GM19193 (cell line): Measurements from ENCODE around the gene OSGIN1.

ENCODE experiments used
- POLR2A ChIP-seq: IDR thresholded peaks from 4 replicates; pipeline ENCODE4 v1.6.1; 2011; ENCODE audit not compliant: insufficient read depth, insufficient read length; ENCODE audit errors: extremely low read depth

Gene OSGIN1

DNA sequence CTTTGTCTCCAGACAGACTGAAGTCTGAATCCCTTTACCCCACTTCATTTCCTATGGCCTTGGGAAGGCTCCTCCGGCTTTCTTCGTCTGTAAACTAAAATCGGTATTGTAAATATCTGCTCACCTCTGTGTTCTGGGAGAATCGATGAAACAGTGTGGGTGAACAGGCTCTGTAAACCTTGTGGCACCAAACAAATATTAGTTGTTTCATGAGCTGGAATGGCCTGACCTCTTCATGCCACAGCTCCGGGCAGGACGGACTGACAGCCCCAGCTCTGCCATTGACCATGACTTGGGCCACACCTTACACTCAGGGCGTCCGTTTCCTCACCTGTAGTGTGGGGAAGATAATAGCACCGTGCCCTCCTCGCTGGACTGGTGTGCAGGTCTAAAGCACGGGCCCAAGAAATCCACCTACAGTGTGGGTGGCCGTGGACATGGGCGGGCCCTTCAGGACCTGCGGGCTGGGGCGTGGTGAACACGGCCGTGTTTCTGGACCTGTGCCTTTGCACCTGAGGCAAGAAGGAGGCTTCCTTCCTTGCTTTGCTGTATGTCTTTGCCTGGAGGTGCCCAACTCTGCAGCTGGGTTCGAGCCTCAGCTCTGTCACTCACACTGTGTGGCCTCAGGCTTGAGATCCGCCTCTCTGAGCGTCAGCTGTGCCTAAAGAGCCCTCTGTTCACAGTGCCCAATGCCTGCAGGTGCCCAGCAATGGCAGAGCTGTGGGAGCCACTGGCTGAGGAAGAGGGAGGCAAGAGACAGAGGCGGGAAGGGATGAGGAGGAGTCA lies 6.1 kb upstream of the OSGIN1 start:
- no peak for TF ChIP-seq POLR2A

- no peak for TF ChIP-seq POLR2A
Measured at GRCh38 chr16:83947642-83948234, 5.3 kb upstream of the OSGIN1 start.

GRCh38 chr16:83948914-83949723 lies 3.9 kb upstream of the OSGIN1 start:
- TF ChIP-seq POLR2A, result no peak

- no peak for TF ChIP-seq POLR2A
Measured at GRCh38 chr16:83949724-83950001, 3.4 kb upstream of the OSGIN1 start.

DNA sequence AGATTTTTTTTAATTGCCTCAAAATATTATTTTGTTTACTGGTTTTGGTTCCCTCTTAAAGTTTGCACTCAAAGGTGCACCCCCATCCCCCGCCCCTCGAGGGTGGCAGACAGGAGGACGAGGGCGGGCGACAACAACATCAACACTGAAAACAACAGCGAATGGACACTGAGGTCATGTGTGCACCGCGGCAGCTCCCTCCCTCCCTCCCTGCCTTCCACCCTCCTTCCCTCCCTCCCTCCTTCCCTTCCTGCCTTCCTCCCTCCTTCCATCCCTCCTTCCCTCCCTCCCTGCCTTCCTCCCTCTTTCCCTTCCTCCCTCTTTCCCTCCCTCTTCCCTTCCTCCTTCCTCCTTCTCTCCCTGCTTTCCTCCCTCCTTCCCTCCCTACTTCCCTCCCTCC lies 1.5 kb upstream of the OSGIN1 start:
- TF ChIP-seq POLR2A, result no peak

DNA sequence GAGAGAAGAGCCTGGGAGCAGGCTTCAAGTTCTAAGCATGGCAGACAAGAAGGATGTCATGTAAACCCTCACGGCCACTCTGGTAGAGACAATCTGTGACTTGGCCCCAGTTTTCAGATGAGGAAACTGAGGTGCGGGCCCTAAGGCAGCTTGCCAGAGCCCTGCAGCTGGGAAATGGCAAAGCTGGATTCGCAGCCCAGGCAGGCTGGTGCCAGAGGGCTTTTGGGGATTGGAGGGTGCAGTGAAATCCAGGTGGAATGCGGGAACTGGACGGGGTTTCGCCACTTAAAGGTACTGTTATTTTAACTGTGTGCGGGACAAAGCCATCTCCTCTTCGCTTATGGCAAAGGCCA lies 477 bp upstream of the OSGIN1 start:
- no peak for TF ChIP-seq POLR2A

DNA sequence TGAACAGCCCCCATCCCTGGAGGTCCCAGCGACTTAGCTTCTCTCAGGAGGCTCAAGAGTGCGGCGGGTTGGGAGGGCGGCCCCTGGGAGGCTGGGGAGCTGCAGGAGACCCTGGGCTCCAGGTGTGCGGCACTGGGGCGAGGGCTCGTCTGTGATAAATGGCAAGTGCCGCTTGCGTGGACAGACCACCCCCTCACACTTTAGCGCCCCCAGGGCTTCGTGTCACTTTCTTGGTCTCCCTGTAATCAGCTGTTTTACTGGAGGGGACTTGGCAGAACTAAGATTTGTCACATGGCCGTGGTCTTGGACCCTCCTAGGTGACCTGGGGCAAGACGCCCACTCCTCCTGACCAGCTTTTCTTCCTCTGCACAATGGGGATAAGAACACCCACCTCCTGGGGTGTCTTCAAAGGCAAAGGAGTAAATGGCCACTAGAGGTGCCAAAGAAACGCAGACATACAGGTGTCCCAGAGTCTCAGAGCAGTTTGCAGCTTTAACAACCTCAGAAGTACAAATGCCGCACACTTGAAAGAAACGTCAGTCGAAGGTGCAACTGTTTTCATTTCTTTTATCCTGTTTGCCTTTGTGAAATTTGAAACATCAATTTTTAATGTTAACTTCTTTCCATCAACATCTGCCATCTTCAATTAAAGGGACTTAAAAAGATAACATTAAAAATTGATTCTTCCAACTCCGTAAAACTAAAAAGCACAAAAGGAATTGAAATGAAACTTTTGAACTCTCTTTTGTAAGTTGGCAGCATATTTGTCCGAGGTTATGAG lies 946 bp downstream of the OSGIN1 start:
- no peak for TF ChIP-seq POLR2A

GRCh38 chr16:83954577-83955016 lies 1.6 kb downstream of the OSGIN1 start:
- no peak for TF ChIP-seq POLR2A

GRCh38 chr16:83955218-83956130 lies 2.4 kb downstream of the OSGIN1 start:
- TF ChIP-seq POLR2A, result no peak

DNA sequence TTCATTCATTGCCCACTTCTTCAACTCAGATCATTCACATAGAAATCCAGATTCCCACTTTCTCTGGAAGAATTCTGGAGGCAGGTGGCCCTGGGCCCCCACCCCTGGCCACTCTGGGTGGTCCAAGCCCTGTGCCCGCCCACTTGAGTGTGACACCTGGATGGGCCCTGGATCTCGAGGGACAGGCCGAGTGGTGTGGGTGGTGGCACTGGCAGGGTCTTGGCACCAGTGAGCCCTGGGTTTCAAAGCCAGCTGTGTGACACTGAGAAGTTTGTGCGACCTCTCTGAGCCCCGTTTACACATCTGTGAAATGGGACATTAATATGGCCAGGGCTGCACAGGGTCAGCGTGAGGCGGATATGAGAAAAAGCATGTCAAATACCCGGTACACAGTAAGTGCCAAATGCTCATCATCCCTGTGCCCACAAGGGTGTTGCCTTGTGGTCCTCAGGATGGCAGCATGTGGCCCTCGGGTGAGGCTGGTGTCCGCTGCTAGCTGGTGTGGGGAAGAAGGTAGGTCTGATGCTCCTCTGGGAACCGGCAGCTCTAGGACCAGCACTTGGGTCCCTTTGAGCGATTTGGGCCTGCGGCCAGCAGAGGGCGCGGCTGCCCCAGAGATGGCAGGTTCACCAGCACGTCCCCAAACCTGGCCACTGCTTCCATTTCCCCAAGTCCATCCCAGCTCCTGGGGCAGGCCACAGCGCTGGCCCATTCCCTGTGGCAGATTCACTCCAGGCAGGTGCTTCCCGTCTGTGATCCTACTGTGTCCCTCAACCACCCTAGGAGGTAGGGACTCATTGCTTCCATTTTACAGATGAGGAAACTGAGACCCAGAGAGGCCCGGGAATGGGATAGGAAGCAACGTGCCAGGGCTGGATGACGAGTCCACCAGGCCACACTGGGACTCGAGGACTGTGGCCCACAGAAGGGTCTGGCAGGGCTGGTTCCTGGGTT lies 3.6 kb downstream of the OSGIN1 start:
- no peak for TF ChIP-seq POLR2A

GRCh38 chr16:83957296-83957855 lies 4.3 kb downstream of the OSGIN1 start:
- no peak for TF ChIP-seq POLR2A

DNA sequence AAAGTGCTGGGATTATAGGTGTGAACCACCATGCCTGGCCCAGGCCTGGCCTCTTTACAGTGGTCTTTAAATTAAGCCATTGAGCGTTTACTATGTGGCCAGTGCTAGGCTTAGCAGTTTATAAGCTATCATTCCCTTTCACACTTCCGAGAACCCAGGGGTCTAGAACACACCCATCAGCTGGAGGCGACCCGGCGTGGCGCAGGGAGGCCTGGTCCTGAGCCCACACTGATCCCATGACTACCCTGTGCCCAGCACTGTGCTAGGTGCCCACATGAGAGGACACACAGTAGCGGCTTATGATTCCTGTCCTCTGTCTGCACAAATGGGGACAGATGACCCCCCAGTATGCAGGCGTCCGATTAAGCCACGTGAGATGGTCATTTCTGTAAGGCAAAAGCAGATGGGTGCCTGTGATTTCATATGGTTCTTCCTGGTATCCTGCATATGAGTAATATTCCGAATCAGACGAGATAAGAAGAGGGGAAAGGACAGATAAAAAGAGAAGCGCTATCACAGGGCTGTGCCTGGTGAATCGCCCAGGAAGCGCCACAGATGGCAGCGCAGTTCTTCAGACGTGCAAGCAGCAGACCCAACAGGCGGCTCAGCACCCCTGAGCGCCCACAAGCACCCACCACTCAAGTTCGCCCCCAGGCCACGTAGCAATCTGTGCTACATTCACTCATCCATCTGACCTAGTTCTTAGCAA lies 5.3 kb downstream of the OSGIN1 start:
- TF ChIP-seq POLR2A, result no peak
